Spinal cord (tissue), 10 donors: ENCODE measurements around the gene KATNIP. TPM values are rescaled to one million over a fixed set of nuclear protein-coding genes. Genes with fewer than 3 reads are reported as not detected.

Experiments used
- DNase-seq, 6 donors: peaks; one replicate each; pipeline versions ENCODE4 v3.0.0 to v3.0.0-alpha.2; 2013 to 2015; ENCODE audit warnings: low spot score in 6 of 6, low read depth in 4 of 6
- H3K27ac ChIP-seq: one replicate; pipeline ENCODE4 v1.5.1; 2013; ENCODE audit warnings: low read depth, low read length, control low read depth
- H3K27me3 ChIP-seq: one replicate; pipeline ENCODE4 v1.6.1; 2013; ENCODE audit warnings: low read length; ENCODE audit not compliant: control insufficient read depth, insufficient read depth
- H3K36me3 ChIP-seq: one replicate; pipeline ENCODE4 v1.6.1; 2013; ENCODE audit warnings: low read length; ENCODE audit not compliant: control insufficient read depth, insufficient read depth
- H3K4me1 ChIP-seq: one replicate; pipeline ENCODE4 v1.6.1; 2013; ENCODE audit warnings: low read length; ENCODE audit not compliant: control insufficient read depth, insufficient read depth
- H3K4me3 ChIP-seq: one replicate; pipeline ENCODE4 v1.5.1; 2013; ENCODE audit warnings: low read depth, low read length, control low read depth
- H3K9me3 ChIP-seq: one replicate; pipeline ENCODE4 v1.6.1; 2013; ENCODE audit warnings: low read length; ENCODE audit not compliant: control insufficient read depth, insufficient read depth
- WGBS: methylation state at CpG from one replicate; pipeline ENCODE4 v1.1.5; 2013; ENCODE audit warnings: missing lambda C conversion rate; ENCODE audit not compliant: insufficient coverage; 5-methylcytosine and 5-hydroxymethylcytosine counted together
- polyA plus RNA-seq, 2 donors: library from polyadenylated mRNA; unstranded; fragments of 120-200 nt; gene quantifications; one replicate each; pipeline ENCODE4 v1.2.1, GENCODE V29; 2013; ENCODE audit not compliant: insufficient read length in 2 of 2
- total RNA-seq, 2 donors: library from RNA; depleted of rRNA in 1 of 2; stranded (reverse); fragments of 120-200 nt in 1 of 2; fragments of >200 nt in 1 of 2; gene quantifications; one replicate each; pipeline versions ENCODE4 v1.2.3 to v1.2.4, GENCODE V29; 2013 to 2014
- donor health status: healthy.

KATNIP gene
- total and polyA plus RNA-seq, 4 donors = 17.7 to 26.2 (median 19.4) TPM

DNA sequence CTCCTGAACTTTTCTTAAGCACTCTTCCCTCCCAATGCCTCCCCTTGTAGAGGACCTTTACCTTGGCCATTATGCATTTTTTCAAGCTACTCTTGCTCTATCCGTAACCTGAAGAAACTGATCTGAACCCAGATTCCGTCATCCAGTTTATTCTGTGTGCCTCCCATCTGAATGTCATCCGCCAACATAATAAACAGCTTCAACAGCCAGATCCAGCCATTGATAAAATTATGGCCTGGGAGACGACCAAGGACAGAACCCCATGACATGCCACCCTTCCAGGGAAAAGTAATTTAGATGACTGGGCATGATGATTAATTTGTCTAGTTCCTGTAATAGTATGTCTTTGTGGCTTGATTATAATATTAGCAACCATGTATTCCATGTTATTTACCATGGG, 41.9 kb downstream of the KATNIP start:
- H3K9me3 ChIP-seq = no peaks in the 10 kb centered on the region
- H3K4me1 ChIP-seq = peaks cover 5% of the 10 kb centered on the region
- no peak overlapping the region for H3K4me3 ChIP-seq
- no peak overlapping the region for H3K27ac ChIP-seq
- H3K36me3 ChIP-seq = no peaks in the 10 kb centered on the region
- DNase-seq = no peak
- H3K27me3 ChIP-seq = no peaks in the 10 kb centered on the region
- 100% methylated on average over 2 of the region's 4 CpGs for WGBS

DNA sequence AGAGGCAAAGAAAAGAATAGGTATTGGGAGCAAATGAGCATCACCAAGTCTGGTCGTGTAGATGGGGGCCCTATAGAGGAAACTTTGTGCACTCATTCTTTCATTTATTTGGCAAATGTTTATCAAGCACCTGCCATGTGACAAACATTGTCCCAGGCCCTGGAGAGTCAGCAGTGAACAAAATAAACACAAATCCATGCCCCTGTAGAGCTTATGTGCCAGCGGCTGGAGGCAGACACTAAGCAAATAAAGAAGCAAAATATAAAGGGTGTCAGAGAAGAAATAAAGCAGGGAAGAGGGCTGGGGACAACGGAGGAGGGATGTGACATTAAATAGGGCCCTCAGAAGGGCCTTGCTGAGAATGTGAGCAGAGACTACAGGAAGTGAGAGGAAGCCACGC, 45.5 kb downstream of the KATNIP start:
- WGBS = 35% methylated on average over 2 of the region's 4 CpGs
- Histone ChIP-seq H3K27me3 (no peaks in the 10 kb centered on the region), H3K4me1 (peaks cover 5% of the 10 kb centered on the region), H3K4me3 (no peak overlapping the region), H3K36me3 (peaks cover 15% of the 10 kb centered on the region), H3K27ac (no peak overlapping the region), H3K9me3 (no peaks in the 10 kb centered on the region)
- no peak for DNase-seq

DNA sequence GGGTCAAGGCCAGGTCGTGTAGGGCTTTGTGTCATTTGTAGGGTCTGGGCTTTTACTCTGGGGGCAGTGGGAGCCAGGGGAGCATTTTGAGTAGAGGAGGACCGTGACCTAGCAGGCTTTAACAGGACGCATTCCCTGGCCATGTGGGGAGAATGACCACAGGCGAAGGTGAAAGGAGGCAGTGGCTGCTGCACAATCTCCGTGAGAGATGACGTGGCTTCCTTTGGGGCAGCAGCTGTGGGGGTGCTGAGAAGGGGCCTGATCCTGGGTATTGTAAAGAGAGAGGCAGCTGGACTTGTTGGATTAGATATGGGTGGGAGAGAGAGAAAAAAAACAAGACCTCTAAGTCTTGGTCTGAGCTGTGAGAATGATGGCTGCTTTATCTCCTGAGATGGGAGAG, 46.0 kb downstream of the KATNIP start:
- no peak for DNase-seq
- WGBS = 52% methylated on average over 6 of the region's 6 CpGs
- Histone ChIP-seq H3K36me3 (peaks cover 15% of the 10 kb centered on the region), H3K4me1 (peaks cover 5% of the 10 kb centered on the region), H3K27me3 (no peaks in the 10 kb centered on the region), H3K27ac (no peak overlapping the region), H3K9me3 (no peaks in the 10 kb centered on the region), H3K4me3 (no peak overlapping the region)

DNA sequence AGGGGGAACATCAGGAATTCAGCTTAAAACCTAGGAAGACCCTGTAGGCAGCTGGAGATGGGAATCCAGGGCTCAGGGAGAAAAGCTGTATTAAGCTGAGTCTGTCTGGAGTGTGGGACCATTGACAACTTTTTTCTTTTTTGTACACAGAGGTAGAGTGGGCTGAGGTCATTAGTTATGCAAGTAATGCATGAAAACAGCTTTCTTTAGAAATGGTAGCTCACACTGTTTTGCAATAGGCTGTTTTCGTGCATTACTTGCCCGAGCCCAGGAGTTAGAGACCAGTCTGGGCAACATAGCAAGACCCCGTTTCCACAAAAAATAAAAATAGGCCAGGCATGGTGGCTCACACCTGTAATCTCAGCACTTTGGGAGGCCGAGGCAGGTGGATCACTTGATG, 46.5 kb downstream of the KATNIP start:
- H3K9me3 ChIP-seq = no peaks in the 10 kb centered on the region
- peaks cover 5% of the 10 kb centered on the region for H3K4me1 ChIP-seq
- WGBS = 94% methylated on average over 4 of the region's 4 CpGs
- peaks cover 15% of the 10 kb centered on the region for H3K36me3 ChIP-seq
- DNase-seq = no peak
- no peaks in the 10 kb centered on the region for H3K27me3 ChIP-seq
- no peak overlapping the region for H3K27ac ChIP-seq
- no peak overlapping the region for H3K4me3 ChIP-seq

DNA sequence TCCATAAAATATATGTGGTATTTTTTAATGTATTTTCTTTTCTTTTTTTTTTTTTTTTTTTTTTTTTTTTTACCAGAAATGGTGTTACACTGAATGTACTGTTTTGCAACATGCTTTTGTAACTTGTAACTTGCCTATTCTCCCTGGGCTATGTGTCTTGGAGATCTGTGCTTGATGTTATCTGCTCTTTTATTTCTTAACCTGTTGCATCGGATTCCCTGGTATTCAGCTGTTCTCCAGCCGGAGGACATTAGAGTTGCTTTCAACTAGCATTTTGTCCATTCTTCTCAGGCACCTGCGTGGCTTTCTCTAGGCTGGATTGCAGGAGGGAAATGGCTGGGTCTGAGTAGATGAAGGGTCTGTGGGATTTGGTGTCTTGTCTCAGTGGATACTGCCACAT, 47.4 kb downstream of the KATNIP start:
- H3K4me1 ChIP-seq = peaks cover 5% of the 10 kb centered on the region
- H3K36me3 ChIP-seq = peaks cover 18% of the 10 kb centered on the region
- no peaks in the 10 kb centered on the region for H3K9me3 ChIP-seq
- H3K27me3 ChIP-seq = no peaks in the 10 kb centered on the region
- H3K4me3 ChIP-seq = no peak overlapping the region
- H3K27ac ChIP-seq = no peak overlapping the region
- DNase-seq = no peak
- 100% methylated on average over 1 of the region's 3 CpGs for WGBS

DNA sequence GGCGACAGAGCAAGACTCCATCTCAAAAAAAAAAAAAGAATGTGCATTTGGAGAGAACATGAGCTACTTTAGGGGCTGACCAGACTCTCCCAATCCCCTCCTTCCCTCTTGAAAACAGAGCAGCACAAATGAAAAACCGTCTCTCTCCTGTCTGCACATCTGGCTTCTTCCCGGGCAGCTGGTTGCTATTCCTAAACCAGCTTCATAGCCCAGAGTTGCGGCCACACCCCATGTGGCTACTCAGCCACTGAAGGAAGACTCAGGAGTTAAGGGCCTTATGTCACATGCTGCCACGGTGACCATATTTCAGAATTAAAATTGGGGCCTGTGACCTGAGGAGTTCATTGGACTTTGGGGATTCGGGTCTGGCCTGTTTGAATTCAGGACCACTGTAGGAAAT, 48.3 kb downstream of the KATNIP start:
- Histone ChIP-seq H3K27ac (no peak overlapping the region), H3K4me1 (peaks cover 5% of the 10 kb centered on the region), H3K27me3 (no peaks in the 10 kb centered on the region), H3K9me3 (no peaks in the 10 kb centered on the region), H3K36me3 (peaks cover 18% of the 10 kb centered on the region), H3K4me3 (no peak overlapping the region)
- no peak for DNase-seq
- WGBS = 91% methylated on average over 5 of the region's 6 CpGs

DNA sequence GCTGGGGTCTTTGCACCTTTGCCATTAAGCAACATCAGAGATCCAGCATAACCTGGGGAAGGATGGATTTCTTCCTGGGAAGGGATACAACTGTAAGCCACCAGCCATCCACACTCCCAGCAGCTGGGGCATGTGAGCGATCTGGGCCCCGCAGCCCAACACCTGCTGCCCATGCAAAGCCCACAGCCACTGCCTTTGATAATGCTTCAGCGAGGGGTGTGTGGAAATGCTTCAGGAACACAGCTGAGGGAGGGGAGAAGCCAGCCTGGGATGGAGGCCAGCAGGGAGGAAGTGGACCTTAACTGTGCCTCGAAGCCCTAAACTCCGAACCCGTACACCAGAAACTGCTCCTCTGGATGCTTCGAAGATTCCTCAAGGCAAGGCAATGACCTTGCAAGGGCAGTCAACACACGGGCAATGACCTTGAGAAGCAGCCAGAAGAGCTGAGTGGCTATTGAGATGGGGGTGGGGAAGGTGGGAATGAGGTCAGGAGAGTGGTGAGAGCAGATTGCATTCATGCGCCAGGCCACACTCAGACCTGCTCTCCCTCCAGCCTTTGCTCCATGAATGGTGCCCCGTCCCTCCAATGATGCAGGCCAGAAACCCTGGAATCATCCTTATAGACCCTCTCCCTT, 49.1 kb downstream of the KATNIP start:
- H3K27me3 ChIP-seq = no peaks in the 10 kb centered on the region
- no peak overlapping the region for H3K4me3 ChIP-seq
- 84% methylated on average over 5 of the region's 10 CpGs for WGBS
- H3K27ac ChIP-seq = no peak overlapping the region
- no peak for DNase-seq
- H3K4me1 ChIP-seq = peaks cover 5% of the 10 kb centered on the region
- H3K9me3 ChIP-seq = no peaks in the 10 kb centered on the region
- H3K36me3 ChIP-seq = peaks cover 18% of the 10 kb centered on the region

DNA sequence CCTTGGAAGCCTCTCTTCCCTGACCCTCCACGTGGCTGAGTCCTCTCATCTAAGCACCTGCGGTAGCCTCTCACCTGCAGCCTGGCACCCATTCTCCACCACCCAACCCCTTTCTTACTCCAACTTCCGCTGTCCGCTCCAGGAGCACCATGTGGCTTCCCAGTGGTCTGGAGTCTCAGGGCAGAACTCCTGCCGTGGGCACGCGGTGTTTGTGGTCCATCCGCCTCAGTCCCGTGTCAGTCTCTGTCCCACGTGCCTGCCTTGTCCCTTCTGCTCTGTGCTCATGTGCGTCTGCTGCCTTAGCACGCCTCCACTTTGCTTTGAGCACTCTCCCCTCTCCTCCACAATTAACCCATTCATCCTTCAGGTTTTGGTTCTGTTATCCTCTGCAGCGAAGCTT, 49.7 kb downstream of the KATNIP start:
- Histone ChIP-seq H3K4me3 (no peak overlapping the region), H3K4me1 (peaks cover 5% of the 10 kb centered on the region), H3K27ac (no peak overlapping the region), H3K36me3 (peaks cover 18% of the 10 kb centered on the region), H3K9me3 (no peaks in the 10 kb centered on the region), H3K27me3 (no peaks in the 10 kb centered on the region)
- DNase-seq = no peak
- 73% methylated on average over 12 of the region's 13 CpGs for WGBS

Other genes with a start within 250 kb of the KATNIP start
- gene IL4R, start 236.2 kb upstream of the KATNIP start, total RNA-seq = 1 to 10 TPM; 9.1 to 9.8 TPM
- 1 to 10 TPM; 6.1 to 9.0 TPM for gene IL4R, start 236.2 kb upstream of the KATNIP start, polyA plus RNA-seq
- under 1 TPM; 0.06 to 0.30 TPM for gene IL21R, start 148.0 kb upstream of the KATNIP start, total RNA-seq
- under 1 TPM; 0.41 to 0.93 TPM for gene IL21R, start 148.0 kb upstream of the KATNIP start, polyA plus RNA-seq
- 10 to 100 TPM; 65.8 to 77.5 TPM for gene GTF3C1, start 231 bp upstream of the KATNIP start, total RNA-seq
- 100 to 1,000 TPM; 109 to 110 TPM for gene GTF3C1, start 231 bp upstream of the KATNIP start, polyA plus RNA-seq